ENCODE results near the gene OR5D14. TPM values are rescaled to one million over a fixed set of nuclear protein-coding genes. Genes with fewer than 3 reads are reported as not detected.

The OR5D14 gene
- polyA plus RNA-seq (2012; rRNA removed): not detected in 2 replicates
- polyA plus RNA-seq (2012; cell fraction: cytosol; rRNA removed): not detected in 2 replicates
- polyA plus RNA-seq (2012; cell fraction: nucleus; rRNA removed): not detected in 2 replicates

DNA sequence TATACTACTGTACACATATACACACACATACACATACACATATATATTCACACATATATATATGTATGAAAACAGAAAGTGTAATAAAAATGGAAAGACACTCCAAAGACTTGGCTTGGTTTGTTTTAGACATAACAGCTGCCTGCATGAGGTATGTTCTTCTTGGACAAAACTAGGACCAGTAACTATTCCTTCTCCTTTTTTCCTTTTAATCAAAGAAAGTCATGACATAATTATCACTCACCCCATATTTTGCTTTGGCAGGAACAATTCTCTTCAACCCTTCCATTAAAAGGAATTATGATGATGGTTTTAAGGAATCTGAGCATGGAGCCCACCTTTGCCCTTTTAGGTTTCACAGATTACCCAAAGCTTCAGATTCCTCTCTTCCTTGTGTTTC lies at the start of gene OR5D14:
OR5D14 (plus strand) TSS at position 301 of the 400 bp plus-strand sequence; CDS start at position 301, 0 bp downstream.
- H3K9me3 ChIP-seq: no peaks in the 10 kb centered on the region
- H3K4me2 ChIP-seq: no peak within 1 kb of the TSS
- no peak within 1 kb of the TSS for H3K4me3 ChIP-seq (ENCODE audit: low read depth in 2 of 2, low read length in 1 of 2)
- H3K9me2 ChIP-seq: no peaks in the 10 kb centered on the region
- POLR2A ChIA-PET: no interaction called here
- CTCF ChIA-PET: no interaction called here
- no peaks in the 10 kb centered on the region for H4K20me1 ChIP-seq (ENCODE audit: insufficient read depth)
- TF ChIP-seq RCOR1 (IDR thresholded peaks at IDR 0.05; ENCODE audit: low read length): no peak
- no peak for TF ChIP-seq RXRA (IDR thresholded peaks at IDR 0.05; ENCODE audit: borderline replicate concordance, low read depth)
- TF ChIP-seq CHD2 (IDR thresholded peaks at IDR 0.05; ENCODE audit: low read length, partially characterized antibody): no peak
- TF ChIP-seq FOXM1 (IDR thresholded peaks at IDR 0.05; ENCODE audit: low read depth): no peak
- no peak for TF ChIP-seq EP300 (IDR thresholded peaks at IDR 0.05; ENCODE audit: borderline replicate concordance in 1 of 2, low read depth in 1 of 2, low read length in 1 of 2)
- no peak for TF ChIP-seq TAF1 (IDR thresholded peaks at IDR 0.05; ENCODE audit: borderline replicate concordance, low read depth, low read length)
- TF ChIP-seq NRF1 (IDR thresholded peaks at IDR 0.05; ENCODE audit: low read depth, low read length): no peak
- no peak for TF ChIP-seq USF1 (IDR thresholded peaks at IDR 0.05; ENCODE audit: borderline replicate concordance, low read depth)
- no peak for TF ChIP-seq POLR2AphosphoS5 (IDR thresholded peaks at IDR 0.05; ENCODE audit: low read depth, low read length)
- TF ChIP-seq, protein P1, sequence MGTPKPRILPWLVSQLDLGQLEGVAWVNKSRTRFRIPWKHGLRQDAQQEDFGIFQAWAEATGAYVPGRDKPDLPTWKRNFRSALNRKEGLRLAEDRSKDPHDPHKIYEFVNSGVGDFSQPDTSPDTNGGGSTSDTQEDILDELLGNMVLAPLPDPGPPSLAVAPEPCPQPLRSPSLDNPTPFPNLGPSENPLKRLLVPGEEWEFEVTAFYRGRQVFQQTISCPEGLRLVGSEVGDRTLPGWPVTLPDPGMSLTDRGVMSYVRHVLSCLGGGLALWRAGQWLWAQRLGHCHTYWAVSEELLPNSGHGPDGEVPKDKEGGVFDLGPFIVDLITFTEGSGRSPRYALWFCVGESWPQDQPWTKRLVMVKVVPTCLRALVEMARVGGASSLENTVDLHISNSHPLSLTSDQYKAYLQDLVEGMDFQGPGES (IDR thresholded peaks at IDR 0.05; ENCODE audit: low read depth, low read length): no peak
- no peak for TF ChIP-seq YY1 (IDR thresholded peaks at IDR 0.05; ENCODE audit: low read depth)
- TF ChIP-seq RFX5 (IDR thresholded peaks at IDR 0.05; ENCODE audit: low read length): no peak
- H3K36me3 ChIP-seq (replicated peaks in 1 of 2; ENCODE audit: control insufficient read depth in 1 of 2, insufficient read depth in 2 of 2, low read length in 1 of 2): no peaks in the 10 kb centered on the region
- H3K4me1 ChIP-seq (ENCODE audit: control insufficient read depth in 1 of 2, insufficient read depth in 2 of 2, low read depth in 1 of 2, low read length in 1 of 2): no peaks in the 10 kb centered on the region
- H3F3A ChIP-seq (replicated peaks; ENCODE audit: insufficient read depth): no peaks in the 10 kb centered on the region
- no peak within 1 kb of the TSS for H2AFZ ChIP-seq (ENCODE audit: low read depth)
- DNase-seq: no peak
- H3K79me2 ChIP-seq (ENCODE audit: insufficient read depth): no peaks in the 10 kb centered on the region
- H3K27me3 ChIP-seq (ENCODE audit: insufficient read depth): no peaks in the 10 kb centered on the region
- H3K9ac ChIP-seq: no peak within 1 kb of the TSS
- no peak within 1 kb of the TSS for H3K27ac ChIP-seq (ENCODE audit: low read depth in 2 of 2, low read length in 1 of 2)

- H3K9me2 ChIP-seq: no peaks in the 10 kb centered on the region
- no peak within 1 kb of the TSS for H3K4me3 ChIP-seq (ENCODE audit: low read depth in 2 of 2, low read length in 1 of 2)
- no peaks in the 10 kb centered on the region for H3K79me2 ChIP-seq (ENCODE audit: insufficient read depth)
- no peak for DNase-seq
- no peaks in the 10 kb centered on the region for H3K27me3 ChIP-seq (ENCODE audit: insufficient read depth)
- no peak within 1 kb of the TSS for H2AFZ ChIP-seq (ENCODE audit: low read depth)
- TF ChIP-seq RCOR1 (IDR thresholded peaks at IDR 0.05; ENCODE audit: low read length) (no peak), GATA2 (CRISPR knock-in tag; IDR thresholded peaks at IDR 0.05) (no peak), NRF1 (IDR thresholded peaks at IDR 0.05; ENCODE audit: low read depth, low read length) (no peak), EZH2phosphoT487 (IDR thresholded peaks at IDR 0.05; ENCODE audit: borderline replicate concordance, low read depth) (no peak), SIN3A (IDR thresholded peaks at IDR 0.05; ENCODE audit: borderline replicate concordance, low read depth, low read length) (no peak), FOSL2 (IDR thresholded peaks at IDR 0.05; ENCODE audit: borderline replicate concordance, low read depth) (no peak), USF2 (IDR thresholded peaks at IDR 0.05; ENCODE audit: borderline replicate concordance, low read depth, low read length) (no peak), GABPA (IDR thresholded peaks at IDR 0.05; ENCODE audit: low read depth) (no peak), TEAD4 (IDR thresholded peaks at IDR 0.05; ENCODE audit: borderline replicate concordance, insufficient read depth) (no peak), RFX5 (IDR thresholded peaks at IDR 0.05; ENCODE audit: low read length) (no peak), FOXM1 (IDR thresholded peaks at IDR 0.05; ENCODE audit: low read depth) (no peak), RAD21 (IDR thresholded peaks at IDR 0.05; ENCODE audit: low read length) (no peak), FOXJ3 (CRISPR knock-in tag; IDR thresholded peaks at IDR 0.05) (no peak), CTCF (IDR thresholded peaks at IDR 0.05) (no peak)
- TF ChIP-seq, protein P1 (IDR thresholded peaks at IDR 0.05; ENCODE audit: low read depth, low read length): no peak
- TF ChIP-seq, protein P2, sequence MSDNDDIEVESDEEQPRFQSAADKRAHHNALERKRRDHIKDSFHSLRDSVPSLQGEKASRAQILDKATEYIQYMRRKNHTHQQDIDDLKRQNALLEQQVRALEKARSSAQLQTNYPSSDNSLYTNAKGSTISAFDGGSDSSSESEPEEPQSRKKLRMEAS (IDR thresholded peaks at IDR 0.05; ENCODE audit: low read depth): no peak
- no peaks in the 10 kb centered on the region for H3K36me3 ChIP-seq (replicated peaks in 1 of 2; ENCODE audit: control insufficient read depth in 1 of 2, insufficient read depth in 2 of 2, low read length in 1 of 2)
- H3K4me2 ChIP-seq: no peak within 1 kb of the TSS
- no peaks in the 10 kb centered on the region for H3K4me1 ChIP-seq (ENCODE audit: control insufficient read depth in 1 of 2, insufficient read depth in 2 of 2, low read depth in 1 of 2, low read length in 1 of 2)
- no peaks in the 10 kb centered on the region for H3K9me3 ChIP-seq
- ChIA-PET POLR2A (no interaction called here), CTCF (no interaction called here)
- no peak within 1 kb of the TSS for H3K9ac ChIP-seq
- H3F3A ChIP-seq (replicated peaks; ENCODE audit: insufficient read depth): no peaks in the 10 kb centered on the region
- H4K20me1 ChIP-seq (ENCODE audit: insufficient read depth): no peaks in the 10 kb centered on the region
- H3K27ac ChIP-seq (ENCODE audit: low read depth in 2 of 2, low read length in 1 of 2): no peak within 1 kb of the TSS
Measured at GRCh38 chr11:55773138-55773537, 22.2 kb upstream of the OR5D14 start, which contains the start of gene OR5D13. OR5D13 (plus strand) TSS chr11:55773438; CDS start chr11:55773438, 0 bp downstream.
